GM12878 (cell line): Measurements from ENCODE around the gene TIGAR. TPM values are rescaled to one million over a fixed set of nuclear protein-coding genes. Genes with fewer than 3 reads are reported as not detected.

Experiments used
- ATAC-seq: fragments of 200-7000 bp; cut with Tn5 transposase; 3 replicates; pipeline ENCODE4 v1.9.1; 2020; ENCODE audit warnings: mild to moderate bottlenecking, moderate library complexity
- BruUV-seq: library from RNA; stranded (reverse); fragments of 400-500 nt; replicated peaks from 2 replicates; lab custom pipeline; 2021; lab: Mats Ljungman, UMichigan
- CTCF ChIA-PET: fragments of 300-600 bp; sonication (Branson Sonifier 250); formaldehyde crosslinking; extraction: SDS; loops from one replicate; lab custom pipeline; 2021; ENCODE audit warnings: inconsistent platforms; lab: Yijun Ruan, JAX
- POLR2A ChIA-PET: fragments of 350-600 bp; formaldehyde crosslinking; extraction: SDS; loops from one replicate; lab custom pipeline; 2021; ENCODE audit warnings: inconsistent platforms; lab: Charles Lee
- RAD21 ChIA-PET: fragments of 300-600 bp; sonication (Branson Sonifier 250); formaldehyde crosslinking; loops from one replicate; lab custom pipeline; 2023; ENCODE audit warnings: antibody characterized with exemption; ENCODE audit not compliant: unreplicated experiment; lab: Charles Lee
- SMC1A ChIA-PET: fragments of 300-600 bp; sonication (Branson Sonifier 250); formaldehyde crosslinking; loops from one replicate; lab custom pipeline; 2023; ENCODE audit not compliant: unreplicated experiment, uncharacterized antibody; lab: Charles Lee
- DNase-seq: peaks from one replicate; pipeline ENCODE4 v3.0.0-alpha.2; 2011; ENCODE audit warnings: low read depth, low spot score
- FAIRE-seq: peaks from 3 replicates; lab custom pipeline; 2011; peaks lifted over from hg19 to GRCh38; lab: Jason Lieb, UNC
- H2AFZ ChIP-seq: 2 replicates; pipeline ENCODE4 v1.6.0; 2011; ENCODE audit warnings: low read depth, low read length, control low read depth; ENCODE audit not compliant: control insufficient read depth
- H3K27ac ChIP-seq: 2 replicates; pipeline ENCODE4 v1.5.1; 2011; ENCODE audit warnings: control low read depth; ENCODE audit not compliant: control insufficient read depth, insufficient read depth
- H3K27me3 ChIP-seq, 2 experiments: replicated peaks in 1 of 2; 2 replicates each; pipeline versions ENCODE4 v1.6.0 to v1.6.1; 2011; ENCODE audit warnings: low read length in 1 of 2; ENCODE audit not compliant: control insufficient read depth in 2 of 2, insufficient read depth in 2 of 2
- H3K36me3 ChIP-seq, 2 experiments: 2 replicates each; pipeline ENCODE4 v1.5.1; 2011; ENCODE audit warnings: low read length in 1 of 2; ENCODE audit not compliant: control insufficient read depth in 2 of 2, insufficient read depth in 2 of 2
- H3K4me1 ChIP-seq: 2 replicates; pipeline ENCODE4 v1.6.1; 2011; ENCODE audit warnings: mild to moderate bottlenecking, low read length, moderate library complexity, mixed read lengths; ENCODE audit not compliant: control insufficient read depth, insufficient read depth
- H3K4me2 ChIP-seq: 2 replicates; pipeline ENCODE4 v1.6.0; 2011; ENCODE audit warnings: control low read depth; ENCODE audit not compliant: control insufficient read depth, insufficient read depth
- H3K4me3 ChIP-seq: fragments of 200-600 bp; sonication (generic); 2 replicates; pipeline ENCODE4 v1.5.1; 2016
- H3K79me2 ChIP-seq: 2 replicates; pipeline ENCODE4 v1.6.0; 2011; ENCODE audit warnings: low read length; ENCODE audit not compliant: control insufficient read depth, insufficient read depth
- H3K9ac ChIP-seq: 2 replicates; pipeline ENCODE4 v1.8.0; 2011; ENCODE audit warnings: low read length, control low read depth, mixed read lengths; ENCODE audit not compliant: control insufficient read depth, insufficient read depth
- H3K9me3 ChIP-seq: replicated peaks from 3 replicates; pipeline ENCODE4 v1.5.1; 2011; ENCODE audit warnings: mild to moderate bottlenecking, low read length; ENCODE audit not compliant: control insufficient read depth, insufficient read depth
- H4K20me1 ChIP-seq: 2 replicates; pipeline ENCODE4 v1.6.0; 2011; ENCODE audit not compliant: control insufficient read depth, insufficient read depth
- DPF2 ChIP-seq: fragments of 450-650 bp; IDR thresholded peaks from 2 replicates; pipeline ENCODE4 v1.6.1; 2017; ENCODE audit warnings: mild to moderate bottlenecking
- EGR1 ChIP-seq, 2 experiments: IDR thresholded peaks; 1 replicate in 1 of 2; 2 replicates in 1 of 2; pipeline ENCODE4 v1.6.1; 2011 to 2012; ENCODE audit warnings: low read depth in 2 of 2, low read length in 2 of 2, borderline replicate concordance in 1 of 2, mild to moderate bottlenecking in 1 of 2, moderate library complexity in 1 of 2
- NR2C1 ChIP-seq: fragments of 450-650 bp; IDR thresholded peaks from 2 replicates; pipeline ENCODE4 v1.6.1; 2017; ENCODE audit warnings: antibody characterized with exemption, mild to moderate bottlenecking, moderate library complexity
- POU2F2 ChIP-seq: IDR thresholded peaks from 3 replicates; pipeline ENCODE4 v1.6.1; 2011; ENCODE audit warnings: low read depth, mild to moderate bottlenecking, low read length, borderline replicate concordance
- SRF ChIP-seq, 2 experiments: IDR thresholded peaks; 2 replicates each; pipeline ENCODE4 v1.6.1; 2011; ENCODE audit warnings: low read depth in 2 of 2, low read length in 2 of 2, mild to moderate bottlenecking in 1 of 2, moderate library complexity in 1 of 2
- STAT3 ChIP-seq: IDR thresholded peaks from 2 replicates; pipeline ENCODE4 v1.6.1; 2011; ENCODE audit warnings: low read depth, low read length, improper control_type of control experiment
- WGBS: methylation state at CpG from one replicate; pipeline ENCODE4 v1.1.6; 2016; ENCODE audit warnings: low lambda C conversion rate; ENCODE audit not compliant: insufficient replicate concordance, insufficient coverage; ENCODE audit errors: missing lambda C conversion rate; 5-methylcytosine and 5-hydroxymethylcytosine counted together
- in situ Hi-C: fragments of 300-500 bp; cut with MboI; formaldehyde crosslinking; loops from 9 replicates; pipeline ENCODE4 v1.14.3; 2018; ENCODE audit warnings: mixed read lengths
- intact Hi-C: fragments of 100-400 bp; cut with micrococcal nuclease; formaldehyde crosslinking; loops from one replicate; pipeline ENCODE4 v1.14.2; 2022; ENCODE audit not compliant: unreplicated experiment
- polyA plus RNA-seq, 11 experiments: library from polyadenylated mRNA; depleted of rRNA in 4 of 11; unstranded in 6 of 11; stranded (reverse) in 5 of 11; fragments of >200 nt; fragmentation: Nextera tagmentation in 4 of 11; fragmentation: Illumina TruSeq in 1 of 11; extraction: Ambion mirVana in 4 of 11; extraction: Trizol in 1 of 11; gene quantifications; 1 replicate in 1 of 11; 2 replicates in 10 of 11; pipeline versions ENCODE4 v1.2.1 to v1.2.3, GENCODE V29; 2011 to 2016; ENCODE audit warnings: inconsistent platforms in 2 of 11, missing spikeins in 2 of 11, low read depth in 1 of 11
- total RNA-seq, 4 experiments: library from RNA; depleted of rRNA in 3 of 4; stranded (reverse); fragments of >200 nt in 3 of 4; fragmentation: Illumina TruSeq in 1 of 4; extraction: Trizol in 1 of 4; gene quantifications; 2 replicates each; pipeline versions ENCODE4 v1.2.1 to v1.2.3, GENCODE V29; 2013 to 2021
- TF ChIP-seq, protein P1 (sequence below): fragments of 450-650 bp; IDR thresholded peaks from 2 replicates; pipeline ENCODE4 v1.6.1; 2017; ENCODE audit warnings: low read depth, mild to moderate bottlenecking, moderate library complexity

TIGAR gene
- total and polyA plus RNA-seq, 10 of the 15 experiments (the other 5 are each of a cell fraction or from before 2014, with no cell fraction given): 7.6 to 45.7 (median 16.5) TPM

DNA sequence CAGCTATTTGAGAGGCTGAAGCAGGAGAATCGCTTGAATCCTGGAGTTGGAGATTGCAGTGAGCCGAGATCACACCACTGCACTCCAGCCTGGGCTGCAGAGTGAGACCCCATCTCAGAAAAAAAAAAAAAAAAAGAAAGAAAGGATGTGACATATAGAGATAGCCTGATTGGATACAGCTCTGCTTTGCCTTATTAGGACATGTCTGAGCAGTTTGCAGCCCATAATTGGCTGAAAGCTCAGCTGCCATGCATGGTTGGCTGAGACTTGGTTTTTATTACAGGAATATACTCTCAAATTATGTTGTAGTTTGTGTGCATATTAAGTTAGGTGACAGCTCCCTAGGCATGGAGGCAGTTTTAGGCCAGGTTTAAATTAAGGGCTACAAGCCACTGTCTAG, 6.3 kb downstream of the TIGAR start:
- H3K4me2 ChIP-seq: no peak overlapping the region
- ChIA-PET RAD21 (no interaction called here), CTCF (interaction anchor here (0.6 kb wide), 1 partner anchor 291 kb away, joined by 3 read pairs; no protein-coding TSS in a partner anchor), SMC1A (interaction anchor here (0.8 kb wide), 1 partner anchor 10 kb away, joined by 3 read pairs; no protein-coding TSS in a partner anchor), POLR2A (interaction anchor here (0.6 to 0.7 kb wide), 2 partner anchors 16 to 172 kb away, joined by 3 read pairs; no protein-coding TSS in a partner anchor)
- no peak overlapping the region for H2AFZ ChIP-seq
- in situ Hi-C loops (no loop called here), intact Hi-C loops (no loop called here)
- peaks cover 3% of the 10 kb centered on the region; the same call in 1 of the 2 replicates for H3K4me1 ChIP-seq
- TF ChIP-seq EGR1 (IDR thresholded peaks at IDR 0.05; ENCODE audit: borderline replicate concordance in 1 of 2, low read depth in 2 of 2, low read length in 2 of 2): no peak
- peak; percentile 60 to 89 for TF ChIP-seq SRF (IDR thresholded peaks at IDR 0.05; ENCODE audit: low read depth in 2 of 2, low read length in 2 of 2)
- no peak for TF ChIP-seq DPF2
- H3K9me3 ChIP-seq: no peaks in the 10 kb centered on the region
- peaks cover 52% of the 10 kb centered on the region for H3K79me2 ChIP-seq
- H3K9ac ChIP-seq: no peak overlapping the region
- no peaks in the 10 kb centered on the region for H4K20me1 ChIP-seq
- ATAC-seq: peak; percentile 50
- WGBS: 100% methylated on average over 2 of the region's 2 CpGs
- FAIRE-seq: no peak
- H3K27me3 ChIP-seq: no peaks in the 10 kb centered on the region
- DNase-seq: no peak
- no peaks in the 10 kb centered on the region; a peak in 1 of 4 replicates for H3K36me3 ChIP-seq
- no peak overlapping the region for H3K4me3 ChIP-seq
- BruUV-seq: no TSS peak
- H3K27ac ChIP-seq: no peak overlapping the region

- RAD21 ChIA-PET: no interaction called here
- WGBS: 91% methylated on average over 3 of the region's 3 CpGs
- Histone ChIP-seq H3K79me2 (peaks cover 31% of the 10 kb centered on the region), H3K4me3 (no peak overlapping the region), H3K9ac (no peak overlapping the region), H3K9me3 (no peaks in the 10 kb centered on the region), H3K27ac (no peak overlapping the region), H3K4me1 (no peaks in the 10 kb centered on the region), H4K20me1 (no peaks in the 10 kb centered on the region), H3K4me2 (no peak overlapping the region), H3K27me3 (no peaks in the 10 kb centered on the region), H3K36me3 (no peaks in the 10 kb centered on the region; a peak in 1 of 4 replicates), H2AFZ (no peak overlapping the region)
- no peak for TF ChIP-seq NR2C1
- TF ChIP-seq, protein P1, sequence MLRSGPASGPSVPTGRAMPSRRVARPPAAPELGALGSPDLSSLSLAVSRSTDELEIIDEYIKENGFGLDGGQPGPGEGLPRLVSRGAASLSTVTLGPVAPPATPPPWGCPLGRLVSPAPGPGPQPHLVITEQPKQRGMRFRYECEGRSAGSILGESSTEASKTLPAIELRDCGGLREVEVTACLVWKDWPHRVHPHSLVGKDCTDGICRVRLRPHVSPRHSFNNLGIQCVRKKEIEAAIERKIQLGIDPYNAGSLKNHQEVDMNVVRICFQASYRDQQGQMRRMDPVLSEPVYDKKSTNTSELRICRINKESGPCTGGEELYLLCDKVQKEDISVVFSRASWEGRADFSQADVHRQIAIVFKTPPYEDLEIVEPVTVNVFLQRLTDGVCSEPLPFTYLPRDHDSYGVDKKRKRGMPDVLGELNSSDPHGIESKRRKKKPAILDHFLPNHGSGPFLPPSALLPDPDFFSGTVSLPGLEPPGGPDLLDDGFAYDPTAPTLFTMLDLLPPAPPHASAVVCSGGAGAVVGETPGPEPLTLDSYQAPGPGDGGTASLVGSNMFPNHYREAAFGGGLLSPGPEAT: no peak
- no peak for TF ChIP-seq STAT3
- peak; percentile 37; the same call in 1 of the 3 replicates for TF ChIP-seq POU2F2
- CTCF ChIA-PET: interaction anchor here (1.3 to 2.1 kb wide), 2 partner anchors 9 to 445 kb away, joined by 5 read pairs; partner anchors contain the start of gene TIGAR
- ATAC-seq (peak; percentile 64), FAIRE-seq (no peak), DNase-seq (no peak)
- in situ Hi-C loops: no loop called here
- intact Hi-C loops: no loop called here
- SMC1A ChIA-PET: interaction anchor here (2.1 kb wide), 1 partner anchor 8 kb away, joined by 6 read pairs; no protein-coding TSS in a partner anchor
- BruUV-seq: no TSS peak
- POLR2A ChIA-PET: interaction anchor here (0.6 to 1.9 kb wide), 2 partner anchors 8 to 61 kb away, joined by 3 to 4 read pairs; no protein-coding TSS in a partner anchor
Measured at GRCh38 chr12:4330203-4330602, 9.2 kb downstream of the TIGAR start.
